Measurements from ENCODE around the gene COL5A1.

The COL5A1 gene

DNA sequence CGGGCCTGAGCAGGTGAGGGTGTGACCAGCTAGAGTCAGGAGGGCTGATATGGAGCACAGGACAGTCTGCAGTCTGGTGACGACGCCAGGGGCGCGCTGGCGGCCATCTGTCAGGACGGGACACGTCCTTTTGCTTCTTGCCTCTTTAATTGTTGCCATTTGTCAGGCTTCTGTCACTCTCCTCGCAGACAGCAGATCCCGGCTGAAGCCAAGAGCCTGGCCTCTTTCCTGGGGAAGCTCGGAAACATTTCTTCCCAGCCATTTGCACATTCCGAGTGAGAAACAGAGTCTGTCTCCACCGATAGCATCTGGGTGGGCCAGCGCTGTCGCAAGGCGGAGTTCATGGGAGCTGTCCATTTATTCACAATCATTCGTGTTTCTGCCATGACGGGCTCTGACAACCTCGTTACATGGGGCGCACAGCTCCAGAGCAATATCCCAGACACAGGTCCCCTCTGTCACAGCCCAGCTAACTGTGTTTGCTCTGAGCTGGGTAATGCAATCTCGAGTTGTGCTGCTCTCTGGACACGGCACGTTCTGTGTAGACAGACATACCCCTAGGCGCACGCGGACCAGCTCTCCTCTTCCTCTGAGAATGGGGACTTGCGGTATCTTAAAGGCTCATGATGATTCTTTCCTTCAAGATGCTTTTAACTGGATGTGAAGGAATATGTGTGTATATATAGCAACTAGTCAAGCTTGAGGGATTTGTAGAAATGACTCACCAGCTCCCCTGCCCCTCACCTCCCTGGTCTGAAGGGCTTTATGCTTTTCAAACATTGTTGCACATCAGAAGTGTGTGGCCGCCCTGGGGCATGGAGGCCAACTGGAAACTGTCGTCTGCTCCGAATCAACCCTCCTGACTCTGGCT is 133.7 kb downstream of the COL5A1 start:
- no peak for DNase-seq

DNA sequence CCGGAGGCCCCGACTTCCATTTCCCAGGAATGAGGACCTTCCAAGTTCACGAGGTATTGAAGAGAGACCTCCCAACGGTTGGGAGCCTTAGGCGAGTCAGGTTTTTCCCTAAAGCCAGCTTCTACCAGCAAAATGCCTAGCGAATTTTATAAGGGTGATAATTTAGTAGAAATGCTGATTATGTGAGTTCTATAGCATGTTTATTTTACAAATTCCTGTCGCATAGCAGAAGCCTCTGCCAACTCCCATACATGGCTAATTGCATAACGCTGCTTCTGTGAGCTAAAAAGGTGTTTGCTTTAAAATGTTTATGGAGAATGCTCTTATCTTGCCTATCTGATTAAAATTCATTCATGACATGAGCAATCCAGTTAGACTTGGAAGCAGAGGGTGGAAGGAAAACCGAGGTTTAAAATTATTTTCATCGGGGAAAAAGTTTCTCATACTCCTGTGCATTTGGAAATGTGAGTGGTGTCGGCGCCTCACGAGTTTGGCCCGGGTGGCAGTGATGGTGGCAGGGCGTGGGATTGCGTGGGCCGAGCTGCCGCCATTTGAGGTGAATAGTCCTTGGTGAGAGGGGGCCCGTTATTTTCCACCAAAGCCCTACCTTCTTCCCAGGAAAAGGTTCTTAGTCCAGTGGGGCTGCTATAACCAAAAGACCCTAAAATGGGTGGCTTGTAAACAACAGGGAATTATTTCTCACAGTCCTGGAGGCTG is 134.6 kb downstream of the COL5A1 start:
- no peak for DNase-seq

DNA sequence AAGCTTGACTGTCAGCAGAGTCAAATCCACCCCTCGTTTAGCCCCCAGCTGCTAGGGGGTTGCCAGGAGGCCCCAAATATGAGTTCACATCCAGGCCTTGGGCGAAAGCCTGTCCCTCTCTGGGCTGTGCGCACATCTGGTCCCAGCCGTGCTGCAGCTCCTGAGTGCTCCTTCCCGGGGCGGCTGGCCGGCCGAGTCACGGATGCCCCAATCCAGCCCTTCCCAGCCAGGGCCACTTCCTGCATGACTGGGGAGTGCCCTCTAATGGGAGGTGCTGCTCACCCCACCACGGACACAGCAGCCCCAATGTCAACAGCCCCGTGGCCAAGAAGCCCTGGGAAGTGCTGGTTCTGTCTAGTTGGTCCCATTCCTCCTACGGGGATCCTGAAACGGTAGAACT is 135.6 kb downstream of the COL5A1 start:
- no peak for DNase-seq

DNA sequence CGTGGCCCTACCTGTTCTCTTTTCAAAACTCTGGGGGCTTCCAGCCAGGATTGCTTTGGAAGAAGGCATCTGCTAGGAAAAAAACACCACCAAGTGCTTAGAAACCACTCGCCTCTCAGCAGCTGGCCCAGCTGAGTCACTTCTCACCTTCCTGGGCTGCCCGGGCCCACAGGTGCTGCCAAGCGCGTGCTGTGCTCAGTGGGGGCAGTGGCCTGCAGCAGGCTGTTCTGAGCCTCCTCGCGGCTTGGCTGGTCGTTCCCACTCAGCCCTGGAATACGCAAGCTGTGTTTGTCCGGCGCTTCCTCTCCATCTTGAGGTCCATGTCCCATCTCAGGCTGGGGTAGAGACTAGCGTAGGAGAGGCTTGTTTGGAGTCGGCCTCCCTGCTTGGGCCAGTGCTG is 136.6 kb downstream of the COL5A1 start:
- no peak for DNase-seq

DNA sequence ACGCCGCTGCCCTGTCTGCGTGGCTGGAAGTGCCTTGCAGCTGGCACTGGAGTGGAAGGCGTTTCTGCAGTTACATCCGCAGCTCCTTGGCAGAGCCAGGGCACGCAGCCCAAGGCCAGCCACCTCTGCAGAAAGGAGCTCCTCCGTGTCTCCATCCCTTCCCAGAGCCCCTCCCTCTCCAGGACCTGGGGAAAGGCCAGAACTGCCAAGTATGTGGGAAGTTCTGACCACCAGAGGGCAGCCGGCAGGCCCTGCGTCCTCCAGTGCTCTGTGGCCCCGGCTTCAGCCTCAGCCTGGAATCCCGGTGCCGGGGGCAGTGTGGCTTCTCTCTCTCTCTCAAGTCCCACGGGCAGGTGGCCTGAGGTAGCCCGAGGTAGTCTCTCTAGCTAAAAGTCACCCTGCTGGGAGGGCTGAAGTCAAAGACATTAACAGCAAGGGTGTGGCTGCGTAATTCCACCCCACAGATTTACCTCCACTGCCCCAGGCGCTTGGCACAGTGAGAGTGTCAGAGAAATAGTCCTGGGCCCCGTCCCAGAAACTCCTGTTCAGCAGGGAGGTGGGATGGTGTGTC is 137.3 kb downstream of the COL5A1 start:
- no peak for DNase-seq

DNA sequence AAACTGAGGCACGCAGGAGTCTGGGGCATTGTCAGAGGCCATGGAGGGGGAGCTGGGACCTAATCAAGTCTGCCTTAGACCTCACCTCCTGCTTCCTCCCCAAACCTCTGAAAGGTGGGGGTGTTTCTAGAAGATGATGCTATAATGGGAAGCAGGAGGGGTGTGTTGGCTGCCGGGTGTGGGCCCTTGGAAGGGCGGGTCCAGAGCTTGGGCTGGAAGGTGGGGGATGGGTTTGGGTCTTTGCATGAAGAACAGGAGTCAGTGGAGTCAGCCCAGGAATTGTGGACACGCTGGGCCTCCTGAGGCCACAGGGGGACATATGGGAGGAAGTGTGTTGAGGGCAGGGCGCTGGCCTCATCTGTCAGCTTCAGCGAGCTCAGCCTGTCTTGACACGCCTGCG is 138.0 kb downstream of the COL5A1 start:
- no peak for DNase-seq

DNA sequence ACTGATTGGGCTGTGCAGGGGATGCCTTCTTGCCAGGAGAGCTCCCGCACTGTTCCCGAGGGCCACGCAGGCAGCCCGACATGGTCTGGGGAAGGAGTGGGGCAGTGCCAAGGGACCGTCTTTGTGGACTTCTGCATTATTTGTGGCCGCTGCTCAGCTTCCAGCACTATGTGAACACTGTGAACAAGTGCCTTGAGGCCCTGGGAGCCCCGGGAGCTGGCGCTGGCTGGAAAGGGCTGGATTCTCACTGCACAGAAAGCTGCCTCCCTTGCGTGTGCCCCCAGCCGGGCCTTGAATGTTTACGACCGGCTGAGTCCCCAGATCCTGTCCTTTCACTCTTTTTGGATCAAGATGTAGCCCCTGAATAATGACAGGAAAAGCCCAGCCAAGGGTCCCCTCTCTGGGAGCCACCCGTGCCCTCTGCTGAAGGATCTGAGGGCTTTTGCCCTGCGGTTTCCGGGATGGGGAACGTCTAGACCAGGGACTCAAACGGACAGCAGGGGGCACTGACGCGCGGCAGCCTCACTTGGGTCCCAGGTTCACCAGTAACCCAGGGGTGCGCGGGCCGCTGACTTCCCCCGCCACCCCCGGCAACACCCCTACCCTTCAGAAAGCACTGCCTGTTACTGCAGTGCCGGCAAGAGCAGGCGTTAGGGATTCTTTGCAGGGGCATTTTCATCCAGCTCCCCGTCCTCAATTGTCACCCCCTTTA is 140.1 kb downstream of the COL5A1 start:
- DNase-seq = peak in 1 of 2 donors; percentile 27

DNA sequence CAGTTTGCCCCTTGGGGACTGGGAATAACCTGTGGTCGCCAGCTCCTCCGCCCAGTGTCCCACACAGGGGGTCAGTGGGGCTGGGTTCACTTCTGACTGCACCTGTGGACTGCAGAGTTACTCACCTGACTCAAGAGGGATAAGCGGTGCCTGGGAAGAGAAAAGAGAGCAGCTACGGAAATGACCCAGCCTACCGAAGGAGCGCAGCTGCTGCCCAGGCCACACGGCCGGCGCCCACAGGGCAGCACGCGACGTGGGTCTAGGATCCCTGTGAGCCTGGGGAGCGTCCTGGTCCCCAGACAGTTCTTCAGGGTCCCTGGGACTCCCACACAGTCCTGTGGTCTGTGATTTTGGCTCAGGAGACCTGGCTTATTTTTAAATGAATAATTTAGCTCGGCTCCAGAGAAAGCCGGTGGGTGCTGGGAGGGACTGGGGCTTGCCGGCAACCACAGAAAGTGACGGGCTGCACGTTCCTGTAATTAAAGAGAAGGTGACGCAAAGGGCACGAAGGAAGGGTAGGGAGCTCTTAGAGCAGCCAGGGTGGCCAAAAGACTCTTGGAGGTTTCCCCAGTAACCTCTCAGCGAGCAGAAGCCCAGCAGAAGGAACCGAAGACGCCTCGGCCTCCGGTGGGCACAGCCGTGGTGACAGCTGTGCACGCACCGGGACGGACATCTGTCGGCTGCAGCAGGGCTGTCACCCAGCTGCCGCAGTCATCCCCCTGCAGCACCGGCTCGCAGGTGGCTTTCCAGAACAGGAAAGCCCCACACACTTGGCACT is 141.5 kb downstream of the COL5A1 start:
- DNase-seq = no peak

DNA sequence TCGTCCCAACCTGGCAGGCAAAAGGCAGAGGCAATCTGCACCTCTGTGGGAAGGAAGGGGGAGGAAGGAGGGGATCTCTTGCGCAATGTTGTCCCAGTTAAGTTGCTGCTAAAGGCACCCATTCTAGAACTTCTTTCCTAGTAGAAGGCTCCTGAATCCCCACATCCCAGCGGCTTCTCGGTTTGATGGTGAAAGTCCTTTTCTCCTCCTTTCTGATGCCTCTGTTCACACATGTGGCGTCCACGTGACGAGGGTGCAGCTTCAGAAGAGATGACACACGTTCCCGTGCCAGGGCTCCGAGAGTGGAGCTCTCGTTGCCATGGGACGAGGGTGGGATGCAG is 142.1 kb downstream of the COL5A1 start:
- no peak for DNase-seq

DNA sequence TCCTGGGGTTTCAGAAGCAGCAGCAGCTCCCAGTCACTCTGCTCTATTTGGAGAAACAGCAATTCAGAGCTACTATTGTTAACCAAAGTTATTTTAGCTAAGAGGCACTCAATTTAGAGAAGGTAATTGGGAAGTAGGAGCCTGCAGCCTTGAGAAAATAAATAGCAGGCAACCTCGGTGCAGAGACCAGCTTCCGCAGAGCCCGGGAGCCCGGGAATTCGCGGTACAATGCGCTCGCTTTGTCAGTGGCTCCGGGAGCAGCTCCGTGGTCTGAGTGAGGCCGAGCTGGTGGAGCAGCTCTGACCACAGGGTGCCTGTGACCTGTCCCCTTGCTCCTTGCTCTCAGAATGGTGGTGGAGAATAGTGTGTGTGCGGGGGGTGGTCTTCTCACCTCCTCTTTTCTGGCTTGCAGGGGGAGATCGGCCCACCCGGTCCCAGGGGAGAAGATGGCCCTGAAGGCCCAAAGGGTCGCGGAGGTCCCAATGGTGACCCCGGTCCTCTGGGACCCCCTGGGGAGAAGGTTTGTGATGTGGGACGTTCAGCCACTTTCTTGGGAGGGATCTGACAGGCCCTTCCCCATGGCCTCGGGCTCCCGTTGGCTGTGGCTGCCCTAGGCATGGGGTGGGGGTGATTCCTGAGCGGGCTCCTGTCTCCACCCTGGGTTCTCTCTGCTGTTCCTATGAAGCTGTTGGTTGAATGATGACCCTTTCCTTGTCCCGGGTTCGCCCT is 143.1 kb downstream of the COL5A1 start:
- no peak for DNase-seq

DNA sequence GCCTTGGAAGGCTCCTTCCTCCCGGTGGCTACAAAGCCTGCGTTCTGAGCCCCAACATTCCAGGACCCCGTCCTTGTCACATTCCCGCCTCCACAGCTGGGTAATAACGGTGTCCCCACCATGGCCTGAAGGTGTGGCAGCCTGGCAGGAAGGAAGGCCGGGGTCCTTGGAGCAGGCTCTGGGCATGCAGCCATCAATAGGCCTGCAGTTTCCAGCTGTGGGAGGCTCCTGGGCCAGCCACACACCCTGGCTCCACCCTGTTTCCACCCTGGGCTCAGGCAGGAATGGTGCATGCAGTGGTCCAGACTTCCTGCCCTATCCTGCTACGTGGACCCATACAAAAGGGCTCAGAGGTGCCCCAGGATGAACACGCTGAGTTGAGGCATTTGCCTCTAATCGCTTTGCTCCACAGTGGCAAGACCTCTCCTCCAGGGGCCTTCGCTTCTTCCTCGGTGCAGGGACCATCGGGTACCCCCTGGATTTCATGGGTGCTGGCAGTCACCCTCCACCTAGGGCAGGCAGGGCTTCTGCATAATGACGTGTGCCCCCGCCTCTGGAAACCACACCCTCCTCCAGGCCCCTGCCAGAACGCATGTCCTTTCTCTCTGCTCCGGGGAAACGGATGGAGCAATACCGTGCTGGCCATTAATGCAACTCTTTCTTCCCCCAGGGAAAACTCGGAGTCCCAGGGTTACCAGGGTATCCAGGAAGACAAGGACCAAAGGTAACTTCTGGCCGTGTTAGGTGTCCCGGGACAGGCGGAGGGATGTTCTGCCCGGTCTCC is 143.9 kb downstream of the COL5A1 start:
- DNase-seq = no peak

DNA sequence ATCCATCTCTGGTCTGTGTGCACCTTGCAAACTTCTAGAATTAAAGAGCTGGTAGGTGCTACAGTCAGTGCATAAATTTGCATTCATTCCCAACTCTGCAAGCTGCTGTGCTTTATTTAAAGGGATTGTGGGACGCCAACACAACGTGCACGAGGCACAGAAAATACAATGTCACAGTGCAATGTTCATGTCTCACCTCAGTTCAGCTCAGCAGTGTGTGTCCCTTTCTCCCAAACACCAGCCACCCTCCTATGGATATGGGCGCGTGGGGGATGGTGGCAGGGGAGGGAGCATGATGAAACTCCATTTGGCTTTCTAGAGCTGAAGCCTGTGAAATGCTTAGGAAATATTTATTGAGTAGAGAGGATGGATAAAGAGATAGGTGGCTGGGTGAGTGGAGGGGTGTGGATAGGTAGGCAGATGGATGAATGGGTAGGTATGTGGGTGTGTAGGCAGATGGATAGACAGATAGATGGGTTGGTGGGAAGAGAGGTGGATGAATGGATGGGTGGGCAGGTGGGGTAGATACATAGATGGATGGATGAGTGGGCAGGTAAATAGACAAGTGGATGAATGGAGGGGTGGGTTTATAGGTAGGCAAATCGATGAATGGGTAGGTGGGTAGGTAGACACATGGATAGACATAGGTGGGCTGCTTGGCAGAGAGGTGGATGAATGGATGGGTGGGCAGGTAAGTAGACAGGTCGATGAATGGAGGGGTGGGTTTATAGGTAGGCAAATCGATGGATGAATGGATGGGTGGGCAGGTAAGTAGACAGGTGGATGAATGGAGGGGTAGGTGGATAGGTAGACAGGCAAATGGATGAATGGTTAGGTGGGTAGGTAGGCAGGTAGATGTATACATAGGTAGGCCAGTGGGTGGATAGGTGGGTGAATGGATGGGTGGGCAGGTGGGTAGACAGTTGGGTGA is 146.3 kb downstream of the COL5A1 start:
- DNase-seq = no peak

DNA sequence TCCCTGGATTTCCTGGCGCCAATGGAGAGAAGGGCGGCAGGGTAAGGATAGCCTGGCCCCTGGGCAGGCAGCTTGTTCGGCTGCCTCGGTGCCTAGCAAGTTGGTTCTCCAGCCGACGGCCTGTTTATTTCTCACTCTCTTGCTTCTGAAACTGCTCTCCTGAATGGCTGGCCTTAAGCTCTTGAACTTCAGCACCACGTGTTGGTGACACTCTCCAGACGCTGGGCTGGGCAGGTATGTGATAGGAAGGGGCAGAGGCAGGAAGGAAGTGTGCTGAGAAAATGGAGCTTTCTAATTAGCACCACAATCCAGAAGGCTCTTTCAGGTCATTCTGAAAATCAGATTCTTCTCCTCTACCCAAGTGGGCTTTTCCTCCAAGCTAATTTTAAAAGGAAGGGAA is 147.6 kb downstream of the COL5A1 start:
- DNase-seq = no peak

DNA sequence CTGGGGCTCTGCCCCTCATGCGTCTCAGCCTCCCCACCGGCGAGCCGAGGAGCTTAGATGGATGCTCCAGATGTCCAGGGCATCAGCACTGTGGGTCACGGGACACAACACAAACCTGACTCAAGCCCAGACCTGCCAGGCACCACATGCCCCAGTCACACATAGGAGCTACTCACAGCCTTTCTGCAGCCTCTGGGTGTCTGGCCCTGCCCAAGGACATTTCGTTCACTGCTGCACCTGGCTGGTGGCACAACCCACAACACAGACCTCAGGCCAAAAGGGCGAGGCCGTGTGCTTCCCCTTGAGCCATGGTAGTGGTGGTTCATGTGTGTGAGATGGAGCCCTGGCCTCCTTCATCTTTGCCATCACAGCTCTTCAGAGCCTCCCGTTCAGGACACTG is 149.4 kb downstream of the COL5A1 start:
- no peak for DNase-seq

DNA sequence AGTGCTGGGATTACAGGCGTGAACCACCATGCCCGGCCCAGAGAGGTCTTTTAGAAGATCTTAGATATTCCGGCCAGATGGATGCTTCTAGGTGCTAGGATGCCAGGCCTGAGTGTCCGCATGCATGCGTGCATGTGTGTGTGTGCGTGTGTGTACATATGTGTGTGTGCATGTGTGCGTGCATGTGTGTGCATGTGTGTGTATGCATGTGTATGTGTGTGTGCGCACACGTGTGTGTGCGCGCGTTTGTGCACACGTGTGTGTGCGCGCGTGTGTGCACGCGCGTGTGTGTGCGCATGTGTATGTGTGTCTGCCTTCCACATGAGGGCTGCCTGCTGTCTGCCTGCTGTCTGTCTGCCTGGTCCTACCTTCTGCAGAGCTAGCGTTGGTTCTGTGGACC is 151.0 kb downstream of the COL5A1 start:
- no peak for DNase-seq

DNA sequence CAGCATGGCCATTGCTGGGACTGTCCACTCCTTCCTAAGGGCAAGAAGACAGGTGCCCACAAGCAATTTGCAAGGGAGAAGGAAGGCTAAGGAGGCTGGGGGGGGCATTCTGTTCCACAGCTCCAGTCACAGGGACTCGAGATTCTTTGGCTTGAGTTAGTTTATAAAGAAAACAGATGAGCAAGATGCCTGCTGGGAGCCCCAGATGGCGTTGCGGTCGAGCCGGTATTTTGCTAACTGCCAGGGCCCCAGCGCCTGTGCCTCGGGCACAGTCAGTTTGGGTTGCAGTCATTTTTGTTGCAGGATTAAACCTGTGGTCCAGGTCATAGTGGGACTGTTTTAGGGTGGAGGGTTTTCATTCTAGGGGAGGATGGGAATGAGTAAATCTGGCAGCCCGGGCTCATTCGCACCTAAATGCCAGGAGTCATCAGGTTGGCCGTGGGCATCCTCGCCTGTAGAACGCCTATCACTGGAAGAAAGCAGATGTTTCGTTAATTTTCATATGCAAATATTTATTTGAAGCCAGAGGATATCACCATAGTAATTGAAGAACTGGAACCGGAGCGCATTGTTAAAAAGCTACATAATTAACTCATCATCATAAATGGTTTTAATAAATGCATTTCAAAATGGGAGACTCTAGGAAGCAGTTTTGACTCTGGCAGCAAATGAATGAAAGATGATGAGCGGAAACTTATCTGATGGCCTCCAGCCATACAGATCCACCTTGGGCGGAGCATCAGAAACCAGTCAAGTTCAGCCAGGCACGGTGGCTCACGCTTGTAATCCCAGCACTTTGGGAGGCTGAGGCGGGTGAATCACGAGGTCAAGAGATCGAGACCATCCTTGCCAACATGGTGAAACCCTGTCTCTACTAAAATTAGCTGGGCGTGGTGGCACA is 151.9 kb downstream of the COL5A1 start:
- no peak for DNase-seq

DNA sequence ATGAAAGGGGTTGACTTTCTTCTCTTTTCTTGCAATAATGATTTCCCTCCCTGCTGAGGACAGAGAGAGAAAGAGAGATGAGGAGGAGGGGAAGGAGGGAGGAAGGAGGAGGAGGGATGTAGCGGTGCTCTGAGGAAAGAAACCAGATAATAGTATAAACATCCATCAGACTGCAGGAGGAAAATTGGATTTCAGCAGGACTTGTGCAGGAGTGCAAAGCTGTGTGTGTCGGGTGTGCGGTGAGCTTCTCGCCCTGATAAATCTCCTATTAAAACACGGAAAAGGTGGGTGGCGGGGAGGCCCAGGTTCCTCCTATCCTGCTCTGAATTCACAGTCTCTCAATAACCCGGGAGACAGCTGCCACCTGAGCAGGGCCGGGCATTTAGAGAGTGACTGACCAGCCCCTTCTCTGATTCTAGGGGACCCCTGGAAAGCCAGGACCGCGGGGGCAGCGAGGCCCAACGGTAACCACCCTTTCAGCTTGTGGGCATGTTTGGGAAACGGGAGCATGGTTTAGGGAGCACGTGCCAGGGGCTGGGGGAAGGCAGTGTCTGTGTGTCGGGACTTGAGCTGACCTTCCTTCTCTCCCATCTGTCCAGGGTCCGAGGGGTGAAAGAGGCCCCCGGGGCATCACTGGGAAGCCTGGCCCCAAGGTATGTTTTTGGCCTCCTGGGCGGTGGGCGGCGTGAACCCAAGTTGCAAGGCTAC is 153.2 kb downstream of the COL5A1 start:
- no peak for DNase-seq

DNA sequence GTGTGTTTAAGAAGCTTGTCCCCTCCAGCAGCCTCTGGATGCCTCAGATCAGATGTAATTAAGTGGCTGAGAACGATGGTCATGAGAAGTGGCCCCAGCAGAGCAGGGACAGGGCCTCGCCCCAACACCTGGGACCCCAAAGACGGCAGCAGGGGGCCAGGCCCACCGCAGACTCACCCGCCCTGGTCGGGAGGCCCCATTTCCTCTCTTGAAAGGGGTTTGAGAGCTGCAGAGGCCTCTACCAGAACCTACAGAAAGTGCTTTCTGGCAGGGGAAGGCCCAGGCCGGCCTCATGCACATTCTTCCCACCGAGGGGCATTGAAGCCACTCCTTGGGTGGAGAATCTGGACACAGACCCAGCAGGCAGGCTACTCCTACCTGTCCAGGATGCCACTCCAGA is 153.8 kb downstream of the COL5A1 start:
- DNase-seq = no peak
